BLaER1 treated with 17β-estradiol and CSF1 and Interleukin-3, amounts not matched to agents 10 nM and 100 nM (cell line): ENCODE measurements around the gene RACGAP1.

Experiments
- H3K27ac ChIP-seq, 11 experiments: shearing (Covaris generic); formaldehyde crosslinking; 2 replicates each; pipeline ENCODE4 v1.8.1; 2022
- H3K27me3 ChIP-seq, 11 experiments: shearing (Covaris generic); formaldehyde crosslinking; 2 replicates each; pipeline ENCODE4 v1.8.1; 2022
- H3K36me3 ChIP-seq, 11 experiments: shearing (Covaris generic); formaldehyde crosslinking; 2 replicates each; pipeline ENCODE4 v1.8.1; 2022
- H3K4me1 ChIP-seq, 10 experiments: shearing (Covaris generic); formaldehyde crosslinking; 2 replicates each; pipeline ENCODE4 v1.8.1; 2022
- H3K4me2 ChIP-seq, 11 experiments: shearing (Covaris generic); formaldehyde crosslinking; 2 replicates each; pipeline ENCODE4 v1.8.1; 2022
- H3K4me3 ChIP-seq, 10 experiments: shearing (Covaris generic); formaldehyde crosslinking; 2 replicates each; pipeline ENCODE4 v1.8.1; 2022
- H3K9ac ChIP-seq, 11 experiments: shearing (Covaris generic); formaldehyde crosslinking; 2 replicates each; pipeline ENCODE4 v1.8.1; 2022
- H3K9me3 ChIP-seq, 11 experiments: shearing (Covaris generic); formaldehyde crosslinking; replicated peaks in 1 of 11; 2 replicates each; pipeline ENCODE4 v1.8.1; 2022
- H4K20me1 ChIP-seq, 11 experiments: shearing (Covaris generic); formaldehyde crosslinking; 2 replicates each; pipeline ENCODE4 v1.8.1; 2022
- Cebpa-rat ChIP-seq, 11 experiments: shearing (Covaris generic); IDR thresholded peaks; 2 replicates each; pipeline ENCODE4 v1.8.1; 2022

RACGAP1 gene

DNA sequence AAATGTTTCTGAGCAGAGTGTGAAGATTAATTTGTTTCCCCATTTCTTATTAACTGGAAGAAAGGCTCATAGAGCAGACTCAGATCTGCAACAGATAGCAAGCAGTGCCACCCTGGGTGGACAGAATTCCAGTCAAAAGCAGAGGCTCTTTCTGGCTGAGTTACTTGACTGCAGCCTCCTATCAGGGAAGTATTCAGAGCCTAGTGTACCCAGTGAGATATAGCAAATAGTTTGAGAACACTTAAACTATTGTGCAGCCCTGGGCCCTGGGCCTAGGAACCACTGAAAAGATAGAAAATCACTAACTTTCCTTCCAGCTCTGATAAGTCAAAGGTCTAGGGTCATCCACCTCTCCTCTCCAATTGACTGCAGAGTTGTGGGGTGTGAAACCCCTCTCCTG lies 86.0 kb downstream of the RACGAP1 start:
- no peak for TF ChIP-seq Cebpa-rat (IDR thresholded peaks at IDR 0.05)
- Histone ChIP-seq H3K27ac (no peak overlapping the region), H3K4me1 (peaks cover 18 to 34% (median 27%) of the 10 kb centered on the region in 10 experiments), H4K20me1 (no peaks in the 10 kb centered on the region; a peak in 1 of 22 replicates), H3K27me3 (no peaks in the 10 kb centered on the region; a peak in 1 of 22 replicates), H3K36me3 (no peaks in the 10 kb centered on the region), H3K9ac (no peak overlapping the region), H3K4me2 (no peak overlapping the region), H3K4me3 (no peak overlapping the region), H3K9me3 (no peaks in the 10 kb centered on the region)
